GM23338 (cell line): ENCODE results near the gene MTA3.

Source experiments
- CTCF ChIP-seq, 2 experiments: fragments of 200-600 bp in 1 of 2; sonication (generic) in 1 of 2; conservative IDR thresholded peaks; 2 replicates each; pipeline versions ENCODE4 v1.5.1 to v1.6.1; 2016 to 2017; ENCODE audit warnings: antibody characterized with exemption in 2 of 2, low read depth in 2 of 2, mild to moderate bottlenecking in 2 of 2, moderate library complexity in 1 of 2
- ETS1 ChIP-seq: IDR thresholded peaks from 2 replicates; pipeline ENCODE4 v1.6.1; 2016; ENCODE audit warnings: antibody characterized with exemption
- EZH2 ChIP-seq: fragments of 200-600 bp; sonication (generic); IDR thresholded peaks from one replicate; pipeline ENCODE4 v1.8.0; 2017; ENCODE audit warnings: antibody characterized with exemption, mild to moderate bottlenecking, low read depth; ENCODE audit not compliant: unreplicated experiment
- POLR2AphosphoS5 ChIP-seq: IDR thresholded peaks from 2 replicates; pipeline ENCODE4 v1.6.1; 2016; ENCODE audit warnings: antibody characterized with exemption, low read depth
- ZNF331 ChIP-seq: fragments of 250-450 bp; sonication (Bioruptor Pico); IDR thresholded peaks from 2 replicates; pipeline ENCODE4 v1.5.0; 2020; ENCODE audit warnings: low read depth, mild to moderate bottlenecking, moderate library complexity

DNA sequence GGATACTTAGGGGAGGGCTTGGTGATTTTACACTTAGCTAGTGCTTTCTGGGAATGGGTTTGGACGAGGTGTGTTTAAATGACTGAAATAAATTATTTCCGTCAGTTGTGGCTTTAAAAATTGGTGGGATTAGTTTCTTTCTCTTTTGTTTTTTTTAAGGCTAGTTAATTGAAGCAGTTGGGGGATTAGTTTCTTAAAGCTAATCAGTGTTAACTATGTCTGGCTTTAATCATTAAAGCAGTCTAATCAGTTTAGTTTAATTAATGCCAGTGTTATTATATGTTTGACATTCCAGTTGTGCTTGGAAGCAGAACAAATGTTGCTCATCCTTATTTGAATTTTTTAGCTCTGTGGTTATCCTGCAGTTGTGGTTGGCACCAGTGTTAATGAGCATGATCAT is 10.2 kb downstream of the MTA3 start:
- TF ChIP-seq CTCF (conservative IDR thresholded peaks at IDR 0.05; ENCODE audit: low read depth in 2 of 2) (no peak), ETS1 (no peak), POLR2AphosphoS5 (no peak), ZNF331 (CRISPR knock-in tag) (no peak), EZH2 (no peak)
